GM12873 (cell line): ENCODE data around the gene PRXL2A.

ENCODE experiments used
- TF ChIP-seq, protein P1 (sequence below): IDR thresholded peaks from 2 replicates; pipeline ENCODE4 v1.5.1; 2012; ENCODE audit warnings: low read depth, mild to moderate bottlenecking, moderate library complexity, low read length, control low read depth; ENCODE audit not compliant: insufficient read depth; ENCODE audit errors: missing control alignments

The PRXL2A gene

DNA sequence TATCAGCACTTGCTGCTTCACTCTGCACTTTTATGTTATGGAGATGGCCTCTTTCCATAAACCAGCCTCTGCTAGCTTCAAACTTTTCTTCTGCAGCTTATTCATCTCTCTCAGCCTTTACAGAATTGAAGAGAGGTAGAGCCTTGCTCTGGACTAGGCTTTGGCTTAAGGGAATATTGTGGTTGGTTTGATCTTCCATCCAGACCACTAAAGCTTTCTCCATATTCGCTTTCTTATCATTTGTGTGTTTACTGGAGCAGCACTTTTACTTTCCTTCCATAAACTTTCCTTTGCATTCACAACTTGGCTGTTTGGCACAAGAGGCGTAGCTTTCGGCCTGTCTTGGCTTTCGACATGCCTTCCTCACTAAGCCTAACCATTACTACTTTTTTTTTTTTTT, 28.2 kb upstream of the PRXL2A start:
- TF ChIP-seq, protein P1, sequence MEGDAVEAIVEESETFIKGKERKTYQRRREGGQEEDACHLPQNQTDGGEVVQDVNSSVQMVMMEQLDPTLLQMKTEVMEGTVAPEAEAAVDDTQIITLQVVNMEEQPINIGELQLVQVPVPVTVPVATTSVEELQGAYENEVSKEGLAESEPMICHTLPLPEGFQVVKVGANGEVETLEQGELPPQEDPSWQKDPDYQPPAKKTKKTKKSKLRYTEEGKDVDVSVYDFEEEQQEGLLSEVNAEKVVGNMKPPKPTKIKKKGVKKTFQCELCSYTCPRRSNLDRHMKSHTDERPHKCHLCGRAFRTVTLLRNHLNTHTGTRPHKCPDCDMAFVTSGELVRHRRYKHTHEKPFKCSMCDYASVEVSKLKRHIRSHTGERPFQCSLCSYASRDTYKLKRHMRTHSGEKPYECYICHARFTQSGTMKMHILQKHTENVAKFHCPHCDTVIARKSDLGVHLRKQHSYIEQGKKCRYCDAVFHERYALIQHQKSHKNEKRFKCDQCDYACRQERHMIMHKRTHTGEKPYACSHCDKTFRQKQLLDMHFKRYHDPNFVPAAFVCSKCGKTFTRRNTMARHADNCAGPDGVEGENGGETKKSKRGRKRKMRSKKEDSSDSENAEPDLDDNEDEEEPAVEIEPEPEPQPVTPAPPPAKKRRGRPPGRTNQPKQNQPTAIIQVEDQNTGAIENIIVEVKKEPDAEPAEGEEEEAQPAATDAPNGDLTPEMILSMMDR = no peak

DNA sequence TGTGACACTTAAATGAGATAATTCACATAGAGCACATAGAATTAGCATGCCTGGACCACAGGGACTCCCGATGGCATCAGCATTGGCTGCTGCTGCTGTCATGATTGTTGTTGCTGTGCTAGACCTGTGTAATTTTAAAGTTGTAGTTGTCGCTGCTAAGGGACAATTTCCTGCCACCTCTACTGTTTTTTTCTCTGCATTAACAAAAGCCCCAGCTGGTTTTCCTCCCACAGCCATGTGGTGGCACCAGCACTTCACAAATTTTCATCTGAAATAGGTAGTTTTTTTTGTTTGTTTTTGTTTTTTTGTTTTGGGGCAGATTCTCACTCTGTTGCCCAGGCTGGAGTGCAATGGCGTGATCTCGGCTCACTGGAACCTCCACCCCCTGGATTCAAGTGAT, 25.4 kb upstream of the PRXL2A start:
- TF ChIP-seq, protein P1 = peak; percentile 64

DNA sequence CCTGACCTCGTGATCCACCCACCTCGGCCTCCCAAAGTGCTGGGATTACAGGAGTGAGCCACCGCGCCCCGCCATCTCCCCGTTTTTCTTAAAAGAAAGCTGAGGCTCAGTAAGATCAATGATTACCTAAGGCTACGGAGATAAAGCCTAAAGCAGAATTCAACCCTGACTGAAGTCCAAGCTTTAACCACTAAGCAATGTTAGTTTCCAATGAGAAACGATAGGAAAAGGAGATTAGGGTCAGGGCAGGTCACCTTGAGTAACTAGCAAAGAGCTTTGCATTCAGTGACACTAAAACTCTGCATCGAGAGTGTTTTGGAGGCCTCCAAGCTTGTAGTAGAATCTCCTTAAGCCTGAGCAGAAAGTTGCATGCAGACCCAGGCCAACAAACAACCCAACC, 17.6 kb upstream of the PRXL2A start:
- TF ChIP-seq, protein P1 = no peak

DNA sequence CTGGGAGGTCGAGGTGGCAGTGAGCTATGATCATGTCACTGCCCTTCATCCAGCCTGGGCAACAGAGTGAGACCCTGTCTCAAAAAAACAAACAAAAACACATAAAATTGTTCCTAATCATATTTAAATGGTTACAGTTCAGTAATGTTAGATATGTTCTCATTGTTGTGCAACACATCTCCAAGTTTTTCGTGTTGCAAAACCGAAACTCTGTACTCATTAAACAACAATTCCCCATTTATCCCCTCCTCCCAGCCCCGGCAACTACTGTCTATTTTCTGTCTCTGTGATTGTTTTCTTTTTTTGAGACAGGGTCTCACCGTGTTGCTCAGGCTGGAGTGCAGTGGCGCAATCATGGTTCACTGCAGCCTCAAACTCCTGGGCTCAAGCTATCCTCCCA, 16.1 kb upstream of the PRXL2A start:
- TF ChIP-seq, protein P1 = no peak

DNA sequence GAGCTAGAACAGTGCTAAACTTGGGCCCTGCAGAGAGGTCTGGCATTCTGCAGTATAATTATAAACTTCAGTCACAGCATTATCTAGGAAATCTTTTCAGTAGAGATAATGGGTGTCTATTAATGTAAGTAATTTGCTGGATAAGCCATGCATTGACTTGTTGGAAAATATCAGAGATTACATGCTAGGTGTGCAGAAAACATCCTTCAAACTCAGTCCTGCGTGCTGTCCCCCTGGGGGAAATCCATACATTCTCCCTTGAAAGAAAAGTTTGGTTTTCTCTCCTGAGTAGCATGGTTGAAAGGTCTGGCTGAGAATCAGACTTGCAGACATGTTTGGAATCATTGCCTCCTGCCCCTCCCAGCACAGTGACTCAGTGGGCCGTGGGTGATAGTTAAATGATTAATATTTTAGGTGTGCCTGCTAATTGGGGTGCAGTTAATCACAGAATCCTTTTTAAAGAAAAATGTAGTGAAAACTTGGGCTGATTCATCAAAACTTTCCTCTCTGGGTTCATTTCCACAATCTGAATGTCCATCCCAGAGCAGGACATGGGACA, 13.9 kb upstream of the PRXL2A start:
- TF ChIP-seq, protein P1 = no peak

DNA sequence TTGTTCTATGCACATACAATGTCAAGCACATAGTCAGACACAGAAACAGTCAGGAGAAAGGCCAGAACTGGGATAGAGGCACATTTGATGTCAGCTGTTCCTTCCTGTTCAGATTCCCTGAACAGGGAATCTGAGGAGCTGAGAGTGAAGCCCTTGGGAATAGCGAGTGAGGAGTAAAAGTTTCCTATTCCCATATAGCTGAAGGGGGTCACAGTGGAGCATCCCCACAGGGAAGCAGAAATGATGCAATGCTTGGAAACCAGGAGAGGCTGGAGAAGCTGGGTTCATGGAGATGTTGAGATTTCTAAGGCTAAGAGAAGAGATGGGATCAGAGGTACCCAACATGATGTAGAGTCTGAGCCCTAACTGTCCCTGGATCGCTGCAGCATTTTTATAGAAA, 11.3 kb upstream of the PRXL2A start:
- TF ChIP-seq, protein P1 = no peak

DNA sequence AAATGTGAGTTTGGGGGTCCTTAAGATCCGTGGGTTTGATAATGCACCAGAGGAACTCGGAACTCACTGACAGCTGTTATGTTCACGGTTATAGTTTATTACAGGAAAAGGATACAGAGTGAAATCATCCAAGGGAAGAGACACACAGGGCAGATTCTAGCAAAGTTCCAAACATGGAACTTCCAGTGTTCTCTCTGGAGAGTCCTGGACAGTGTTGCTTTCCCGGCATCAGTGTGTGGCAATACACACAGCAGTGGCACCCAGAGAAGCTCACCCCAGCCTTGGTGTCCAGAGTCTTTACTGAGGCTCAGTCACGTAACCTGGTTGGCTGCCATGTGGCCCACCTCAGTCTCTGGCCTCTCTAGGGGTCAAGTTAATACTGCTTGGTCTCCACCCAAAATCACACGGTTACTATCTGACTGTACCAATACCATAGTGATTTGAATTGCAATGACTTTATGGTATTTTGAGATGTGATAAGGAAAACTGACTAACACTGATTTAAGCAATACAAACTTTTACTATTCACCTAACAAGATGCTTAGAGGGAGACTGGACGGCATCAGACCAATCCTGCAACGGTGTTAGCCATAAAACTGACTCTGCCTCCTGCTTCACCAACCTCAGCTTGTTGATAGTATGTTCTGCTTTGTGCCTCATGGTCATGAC, 8.1 kb upstream of the PRXL2A start:
- TF ChIP-seq, protein P1 = no peak
